A673 (cell line): ENCODE measurements around the gene ERGIC1.

Source experiments
- CTCF ChIP-seq: fragments of 300-800, 200-600 bp; sonication (generic); conservative IDR thresholded peaks from 2 replicates; pipeline ENCODE4 v1.5.1; 2017; ENCODE audit warnings: low read depth, mild to moderate bottlenecking, antibody characterized with exemption, low read length, moderate library complexity, mixed read lengths
- EZH2 ChIP-seq: fragments of 200-600 bp; sonication (generic); IDR thresholded peaks from 2 replicates; pipeline ENCODE4 v1.6.1; 2017; ENCODE audit warnings: borderline replicate concordance, low read depth, mild to moderate bottlenecking, mixed read lengths, antibody characterized with exemption, low read length; ENCODE audit not compliant: poor library complexity, severe bottlenecking

GRCh38 chr5:172845576-172845975 lies 11.5 kb downstream of the ERGIC1 start:
- TF ChIP-seq EZH2 (no peak), CTCF (no peak)
